Skeletal muscle cell (primary cell): Measurements from ENCODE around the gene MLH1.
"Not testable (repeated sequence)": the region's sequence is repeated elsewhere in the genome, so short reads cannot be mapped to it uniquely, and the experiment has no call there.

Source experiments
- DNase-seq: peaks from one replicate; pipeline ENCODE4 v3.0.0-alpha.2; 2010; ENCODE audit warnings: low read depth
- H3K4me3 ChIP-seq: 2 replicates; pipeline ENCODE4 v1.5.1; 2011; ENCODE audit warnings: low read depth, mild to moderate bottlenecking, control low read depth, low read length, moderate library complexity

MLH1 gene

GRCh38 chr3:37029111-37029510 is 35.8 kb downstream of the MLH1 start:
- no peak overlapping the region for H3K4me3 ChIP-seq
- DNase-seq, result no peak

GRCh38 chr3:37029516-37030163 is 36.3 kb downstream of the MLH1 start:
- DNase-seq, result no peak
- H3K4me3 ChIP-seq, result no peak overlapping the region

- no peak for DNase-seq
- no peak overlapping the region for H3K4me3 ChIP-seq
These were observed 37.3 kb downstream of the MLH1 start for GRCh38 chr3:37030588-37030987.

- H3K4me3 ChIP-seq, result no peak overlapping the region
- DNase-seq, result no peak
These were observed 37.9 kb downstream of the MLH1 start for GRCh38 chr3:37031096-37031682.

- no peak for DNase-seq
- H3K4me3 ChIP-seq, result no peak overlapping the region
These were observed 39.6 kb downstream of the MLH1 start for GRCh38 chr3:37032961-37033360.

GRCh38 chr3:37037352-37037751 is 44.0 kb downstream of the MLH1 start:
- no peak for DNase-seq
- H3K4me3 ChIP-seq, result no peak overlapping the region

- DNase-seq, result no peak
- no peak overlapping the region for H3K4me3 ChIP-seq
These were observed 46.0 kb downstream of the MLH1 start for GRCh38 chr3:37039161-37039846.

- no peak overlapping the region for H3K4me3 ChIP-seq
- no peak for DNase-seq
These were observed 46.9 kb downstream of the MLH1 start for GRCh38 chr3:37040231-37040630.

- peak; percentile 22 for DNase-seq
- H3K4me3 ChIP-seq, result no peak overlapping the region
These were observed 48.4 kb downstream of the MLH1 start for GRCh38 chr3:37041546-37042195.

- DNase-seq, result not testable (repeated sequence)
These were observed 49.4 kb downstream of the MLH1 start for GRCh38 chr3:37042712-37043111.

GRCh38 chr3:37050282-37050681 is 57.0 kb downstream of the MLH1 start:
- no peak overlapping the region for H3K4me3 ChIP-seq
- no peak for DNase-seq

More at GRCh38 chr3:37042712-37043111, 49.4 kb downstream of the MLH1 start:
- not testable (repeated sequence) for H3K4me3 ChIP-seq

- DNase-seq, result no peak
- H3K4me3 ChIP-seq, result no peak overlapping the region
These were observed 59.5 kb downstream of the MLH1 start for GRCh38 chr3:37052860-37053259.

GRCh38 chr3:37053337-37053736 is 60.0 kb downstream of the MLH1 start:
- H3K4me3 ChIP-seq, result no peak overlapping the region
- DNase-seq, result no peak

GRCh38 chr3:37053753-37054152 is 60.4 kb downstream of the MLH1 start:
- no peak overlapping the region for H3K4me3 ChIP-seq
- DNase-seq, result no peak

GRCh38 chr3:37054370-37054769 is 61.1 kb downstream of the MLH1 start:
- peak; percentile 55 for DNase-seq
- no peak overlapping the region for H3K4me3 ChIP-seq

GRCh38 chr3:37055077-37055476 is 61.8 kb downstream of the MLH1 start:
- H3K4me3 ChIP-seq, DNase-seq: not testable (repeated sequence)

GRCh38 chr3:37056826-37057225 is 63.5 kb downstream of the MLH1 start:
- no peak for DNase-seq
- H3K4me3 ChIP-seq, result no peak overlapping the region

GRCh38 chr3:37058117-37058516 is 64.8 kb downstream of the MLH1 start:
- DNase-seq, result no peak
- no peak overlapping the region for H3K4me3 ChIP-seq

- H3K4me3 ChIP-seq, result no peak overlapping the region
- DNase-seq, result no peak
These were observed 71.4 kb downstream of the MLH1 start for GRCh38 chr3:37064747-37065146.

- no peak for DNase-seq
- H3K4me3 ChIP-seq, result no peak overlapping the region
These were observed 74.3 kb downstream of the MLH1 start for GRCh38 chr3:37067577-37067976.
